ENCODE measurements around the gene LGALS3BP. TPM values are rescaled to one million over a fixed set of nuclear protein-coding genes. Genes with fewer than 3 reads are reported as not detected.

Gene LGALS3BP
- total and polyA plus RNA-seq, 2 of the 8 experiments (the other 6 are each of a cell fraction or from before 2014, with no cell fraction given), result 56.1 to 61.6 TPM

- H2AFZ ChIP-seq (ENCODE audit: low read length), result no peak overlapping the region
- H2BK20ac ChIP-seq (ENCODE audit: low read length), result no peak overlapping the region
- peaks cover 0 to 7% (median 0%) of the 10 kb centered on the region in 4 experiments; a peak in 2 of 8 replicates for H3K36me3 ChIP-seq (ENCODE audit: control insufficient read depth in 2 of 4, insufficient read depth in 4 of 4, low read length in 3 of 4)
- no peak overlapping the region for H4K91ac ChIP-seq (replicated peaks; ENCODE audit: insufficient read length, low read length)
- no peak overlapping the region for H2AK5ac ChIP-seq (ENCODE audit: low read depth, low read length)
- no peak overlapping the region for H3K4ac ChIP-seq (replicated peaks; ENCODE audit: insufficient read length, low read depth, low read length)
- H2BK120ac ChIP-seq (replicated peaks; ENCODE audit: low read depth, low read length), result no peak overlapping the region
- CTCF ChIA-PET (ENCODE audit: partially characterized antibody), result interaction anchor here (1.0 to 2.0 kb wide), 2 partner anchors 20 to 53 kb away, joined by 4 to 6 read pairs; no protein-coding TSS in a partner anchor
- H3K4me3 ChIP-seq (ENCODE audit: extremely low read depth in 1 of 4, insufficient read depth in 2 of 4, low read depth in 3 of 4, low read length in 4 of 4), result no peak overlapping the region
- H3K27ac ChIP-seq (ENCODE audit: low read depth, low read length), result no peak overlapping the region
- no peak for TF ChIP-seq RBBP5 (IDR thresholded peaks at IDR 0.05; ENCODE audit: borderline replicate concordance, low read depth, low read length)
- no peak for TF ChIP-seq SP1 (IDR thresholded peaks at IDR 0.05; ENCODE audit: low read depth, low read length)
- TF ChIP-seq POLR2A (IDR thresholded peaks at IDR 0.05; ENCODE audit: control extremely low read depth in 1 of 2, low read depth in 2 of 2, low read length in 2 of 2), result no peak
- no peak for TF ChIP-seq CHD1 (IDR thresholded peaks at IDR 0.05; ENCODE audit: low read depth, low read length)
- TF ChIP-seq E2F6 (IDR thresholded peaks at IDR 0.05), result no peak
- no peak for TF ChIP-seq RAD21 (IDR thresholded peaks at IDR 0.05 in 1 of 2, conservative IDR thresholded peaks at IDR 0.05 in 1 of 2; ENCODE audit: low read depth in 2 of 2, low read length in 2 of 2)
- TF ChIP-seq RXRA (IDR thresholded peaks at IDR 0.05; ENCODE audit: insufficient read depth, low read depth, low read length), result no peak
- TF ChIP-seq TAF1 (IDR thresholded peaks at IDR 0.05; ENCODE audit: low read depth, low read length), result no peak
- no peak for TF ChIP-seq GABPA (IDR thresholded peaks at IDR 0.05; ENCODE audit: borderline replicate concordance, insufficient read depth, low read length)
- no peak overlapping the region for H3K14ac ChIP-seq (ENCODE audit: insufficient read length)
- H3K18ac ChIP-seq (ENCODE audit: extremely low read depth, low read length), result no peak overlapping the region
- POLR2A ChIA-PET (ENCODE audit: partially characterized antibody), result no interaction called here
- no peak overlapping the region for H3K9ac ChIP-seq (replicated peaks in 1 of 4; ENCODE audit: extremely low read depth in 1 of 4, low read depth in 3 of 4, low read length in 3 of 4)
- no peak for DNase-seq (ENCODE audit: low read depth in 1 of 2, low spot score in 2 of 2)
- no peaks in the 10 kb centered on the region for H3K79me1 ChIP-seq (ENCODE audit: low read depth, low read length)
- no peaks in the 10 kb centered on the region for H3K23me2 ChIP-seq (ENCODE audit: low read depth, low read length)
- H2BK12ac ChIP-seq (ENCODE audit: low read depth, low read length), result no peak overlapping the region
- peaks cover 0 to 7% of the 10 kb centered on the region in 2 experiments for H4K20me1 ChIP-seq (replicated peaks in 1 of 2; ENCODE audit: control insufficient read depth in 1 of 2, insufficient read depth in 2 of 2, low read length in 2 of 2)
- 92% methylated on average over 33 of the region's 33 CpGs; no CpG with 5 or more reads in 1 of the 2 experiments for whole genome bisulfite sequencing, 2 experiments (ENCODE audit: extremely low coverage in 1 of 2, insufficient coverage in 1 of 2, insufficient read length in 1 of 2, insufficient replicate concordance in 2 of 2, low coverage in 1 of 2, low lambda C conversion rate in 2 of 2, missing lambda C conversion rate in 1 of 2)
- no peaks in the 10 kb centered on the region for H3K9me3 ChIP-seq (ENCODE audit: insufficient read depth in 2 of 2, low read depth in 1 of 2, low read length in 1 of 2)
- no peak overlapping the region for H3K4me2 ChIP-seq (ENCODE audit: insufficient read depth in 1 of 2, low read depth in 2 of 2, low read length in 2 of 2)
- H3K79me2 ChIP-seq (ENCODE audit: control insufficient read depth in 1 of 2, insufficient read depth in 2 of 2, low read length in 2 of 2), result no peaks in the 10 kb centered on the region
- no peaks in the 10 kb centered on the region for H3K27me3 ChIP-seq (replicated peaks in 1 of 4; ENCODE audit: control insufficient read depth in 3 of 4, extremely low read depth in 1 of 4, insufficient read depth in 3 of 4, low read length in 3 of 4)
- H2BK15ac ChIP-seq (ENCODE audit: low read length), result no peak overlapping the region
- no peak overlapping the region for H4K8ac ChIP-seq (ENCODE audit: extremely low read depth, insufficient read depth, low read length)
- FAIRE-seq, result no peak
- no peak overlapping the region for H3K56ac ChIP-seq (replicated peaks; ENCODE audit: insufficient read length, low read depth, low read length)
- no peak overlapping the region for H3K23ac ChIP-seq (ENCODE audit: insufficient read length)
- no peak overlapping the region for H2BK5ac ChIP-seq (ENCODE audit: low read depth, low read length)
- H3K4me1 ChIP-seq (replicated peaks in 1 of 4; ENCODE audit: control insufficient read depth in 3 of 4, insufficient read depth in 4 of 4, low read length in 3 of 4), result no peaks in the 10 kb centered on the region; a peak in 1 of 7 replicates
- H4K5ac ChIP-seq (ENCODE audit: insufficient read length, low read depth, low read length), result no peak overlapping the region
Observed at GRCh38 chr17:78991017-78991738, 11.5 kb upstream of the LGALS3BP start.

Measured in H1 (cell line).